ENCODE results near the gene HIP1.
"Not testable (repeated sequence)": the region's sequence is repeated elsewhere in the genome, so short reads cannot be mapped to it uniquely, and the experiment has no call there.

- not testable (repeated sequence) for TF ChIP-seq CTCF (IDR thresholded peaks at IDR 0.05); REST (IDR thresholded peaks at IDR 0.05; ENCODE audit: insufficient read depth in 1 of 2, low read depth in 2 of 2, low read length in 1 of 2); SIN3A (IDR thresholded peaks at IDR 0.05; ENCODE audit: borderline replicate concordance, insufficient read depth, low read depth, low read length); POLR2AphosphoS5 (IDR thresholded peaks at IDR 0.05; ENCODE audit: low read depth, low read length)
Observed at GRCh38 chr7:75721922-75722321, 16.8 kb downstream of the HIP1 start.
